Central memory CD8-positive, alpha-beta T cell (primary cell): ENCODE results near the gene ARHGAP45.

ENCODE experiments used
- ATAC-seq: fragments of 150-1000 bp; cut with Tn5 transposase; replicated peaks from 2 replicates; pipeline ENCODE4 v1.10.0; 2022; ENCODE audit warnings: mild to moderate bottlenecking, moderate FRiP score, moderate number of reproducible peaks; ENCODE audit not compliant: poor library complexity, severe bottlenecking; ENCODE audit errors: extremely low read depth
- DNase-seq, 2 donors: peaks; one replicate each; pipeline ENCODE4 v3.0.0; 2021; ENCODE audit warnings: low spot score in 2 of 2
- H3K27ac Mint-ChIP-seq: one replicate; pipeline ENCODE4 v1.8.0; 2022; ENCODE audit warnings: low read depth, mild to moderate bottlenecking, moderate library complexity, mixed read lengths
- H3K27me3 Mint-ChIP-seq: one replicate; pipeline ENCODE4 v1.8.0; 2022; ENCODE audit warnings: mixed read lengths
- H3K36me3 Mint-ChIP-seq: one replicate; pipeline ENCODE4 v1.8.0; 2022; ENCODE audit warnings: mild to moderate bottlenecking, moderate library complexity, mixed read lengths; ENCODE audit not compliant: insufficient read depth
- H3K4me1 Mint-ChIP-seq: one replicate; pipeline ENCODE4 v1.8.0; 2022; ENCODE audit warnings: mixed read lengths
- H3K4me3 Mint-ChIP-seq: one replicate; pipeline ENCODE4 v1.8.0; 2022; ENCODE audit warnings: mild to moderate bottlenecking, moderate library complexity, mixed read lengths
- H3K9me3 Mint-ChIP-seq: one replicate; pipeline ENCODE4 v1.8.0; 2022; ENCODE audit warnings: mixed read lengths

The ARHGAP45 gene

GRCh38 chr19:1085053-1085658, 18.2 kb downstream of the ARHGAP45 start:
- H3K4me1 Mint-ChIP-seq = peaks cover 39% of the 10 kb centered on the region
- no peaks in the 10 kb centered on the region for H3K9me3 Mint-ChIP-seq
- peak overlapping the region; percentile 65 for H3K4me3 Mint-ChIP-seq
- peak overlapping the region; percentile 92 for H3K27ac Mint-ChIP-seq
- H3K27me3 Mint-ChIP-seq = no peaks in the 10 kb centered on the region
- DNase-seq (no peak), ATAC-seq (no peak)
- peaks cover 92% of the 10 kb centered on the region for H3K36me3 Mint-ChIP-seq

DNA sequence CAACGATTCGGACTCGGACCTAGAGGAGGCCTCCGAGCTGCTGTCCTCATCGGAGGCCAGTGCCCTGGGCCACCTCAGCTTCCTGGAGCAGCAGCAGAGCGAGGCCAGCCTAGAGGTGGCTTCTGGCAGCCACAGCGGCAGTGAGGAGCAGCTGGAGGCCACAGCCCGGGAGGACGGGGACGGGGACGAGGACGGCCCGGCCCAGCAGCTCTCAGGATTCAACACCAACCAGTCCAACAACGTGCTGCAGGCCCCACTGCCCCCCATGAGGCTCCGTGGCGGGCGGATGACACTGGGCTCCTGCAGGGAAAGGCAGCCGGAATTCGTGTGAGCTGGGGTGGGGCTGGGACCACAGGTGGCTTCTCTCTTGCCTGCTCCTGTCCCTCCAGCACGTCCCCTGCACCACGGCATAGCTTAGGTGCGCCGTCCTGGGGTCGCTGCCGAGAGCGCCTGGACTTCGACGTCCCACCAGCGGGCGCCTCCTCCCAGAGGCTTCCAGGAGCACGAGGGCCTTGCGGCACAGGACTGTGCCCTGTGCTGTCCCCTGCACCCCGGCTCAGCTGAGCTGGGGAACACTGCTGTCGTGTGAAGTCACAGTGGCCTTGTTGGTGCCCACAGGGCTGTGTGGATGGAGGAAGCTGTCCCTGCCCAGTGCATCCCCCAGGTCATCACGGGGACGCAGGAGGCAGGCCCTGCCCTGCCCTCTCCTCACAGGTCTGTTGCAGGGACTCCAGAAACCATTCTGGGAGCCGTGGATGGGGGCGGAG, 18.9 kb downstream of the ARHGAP45 start:
- Mint-ChIP-seq H3K36me3 (peaks cover 90% of the 10 kb centered on the region), H3K27ac (peak overlapping the region; percentile 92), H3K27me3 (no peaks in the 10 kb centered on the region), H3K4me3 (peak overlapping the region; percentile 65), H3K9me3 (no peaks in the 10 kb centered on the region), H3K4me1 (peaks cover 37% of the 10 kb centered on the region)
- DNase-seq = no peak
- ATAC-seq = no peak

DNA sequence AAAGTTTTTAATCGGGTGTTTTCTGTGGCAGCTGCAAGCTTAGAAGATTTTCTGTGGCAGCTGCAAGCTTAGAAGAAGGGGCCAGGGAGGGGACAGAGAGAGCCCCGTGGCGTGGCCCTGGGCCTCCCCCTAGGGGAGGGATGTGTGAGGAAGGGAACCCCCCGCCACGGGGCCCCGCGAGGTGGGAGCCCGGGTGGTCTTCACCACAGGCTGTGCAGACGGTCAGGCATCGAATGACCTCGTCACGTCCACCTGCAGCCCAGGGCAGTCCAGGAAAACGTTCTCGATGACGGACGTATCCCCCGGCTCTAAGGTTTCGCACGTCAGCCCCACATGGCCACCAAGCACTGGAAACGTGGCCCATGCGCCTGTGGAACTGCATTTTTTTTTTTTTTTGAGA, 19.6 kb downstream of the ARHGAP45 start:
- no peaks in the 10 kb centered on the region for H3K27me3 Mint-ChIP-seq
- no peaks in the 10 kb centered on the region for H3K9me3 Mint-ChIP-seq
- peak overlapping the region; percentile 16 for H3K4me3 Mint-ChIP-seq
- peak overlapping the region; percentile 55 for H3K27ac Mint-ChIP-seq
- DNase-seq (no peak), ATAC-seq (no peak)
- peaks cover 31% of the 10 kb centered on the region for H3K4me1 Mint-ChIP-seq
- H3K36me3 Mint-ChIP-seq = peaks cover 88% of the 10 kb centered on the region

DNA sequence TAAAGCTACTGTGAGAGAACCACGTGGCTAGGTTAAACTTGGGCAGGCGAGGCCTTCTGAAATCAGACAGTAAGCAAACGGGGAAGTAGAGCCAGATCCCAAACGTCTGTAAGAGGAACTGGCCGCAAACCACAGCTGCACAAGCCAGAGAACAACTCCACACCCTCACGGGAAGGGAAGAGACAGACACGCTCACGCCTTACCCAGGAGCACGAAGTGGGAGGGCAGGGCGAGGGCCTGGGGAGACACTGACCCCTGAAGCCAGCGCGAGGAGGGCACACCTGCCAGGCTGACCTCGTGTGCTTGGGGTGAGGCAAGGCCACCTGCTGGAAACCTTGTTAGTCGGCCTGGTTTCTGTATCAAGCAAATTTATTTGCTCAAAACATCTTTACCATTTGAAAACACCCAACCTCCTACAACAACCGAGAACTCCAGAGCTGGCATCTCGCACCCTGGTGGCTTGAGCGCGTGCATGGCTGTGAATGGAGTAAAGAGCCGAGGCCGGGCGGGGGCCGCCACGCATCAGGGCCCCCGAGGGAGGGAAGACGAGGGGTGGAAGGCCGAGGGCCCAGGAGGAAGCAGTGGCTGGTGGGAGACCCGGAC, 20.9 kb downstream of the ARHGAP45 start:
- no peak for DNase-seq
- H3K27me3 Mint-ChIP-seq = no peaks in the 10 kb centered on the region
- H3K4me1 Mint-ChIP-seq = peaks cover 31% of the 10 kb centered on the region
- H3K9me3 Mint-ChIP-seq = no peaks in the 10 kb centered on the region
- H3K36me3 Mint-ChIP-seq = peaks cover 87% of the 10 kb centered on the region
- peak; percentile 31 for ATAC-seq
- peak overlapping the region; percentile 67 for H3K4me3 Mint-ChIP-seq
- peak overlapping the region; percentile 95 for H3K27ac Mint-ChIP-seq

GRCh38 chr19:1088416-1089010, 21.5 kb downstream of the ARHGAP45 start:
- peak overlapping the region; percentile 95 for H3K27ac Mint-ChIP-seq

GRCh38 chr19:1089126-1089771, 22.3 kb downstream of the ARHGAP45 start:
- Mint-ChIP-seq H3K27ac (peak overlapping the region; percentile 95), H3K4me1 (peaks cover 36% of the 10 kb centered on the region), H3K4me3 (peak overlapping the region; percentile 67), H3K36me3 (peaks cover 78% of the 10 kb centered on the region), H3K27me3 (no peaks in the 10 kb centered on the region), H3K9me3 (no peaks in the 10 kb centered on the region)
- DNase-seq (no peak), ATAC-seq (no peak)

More at GRCh38 chr19:1088416-1089010, 21.5 kb downstream of the ARHGAP45 start:
- H3K27me3 Mint-ChIP-seq = no peaks in the 10 kb centered on the region
- H3K4me3 Mint-ChIP-seq = peak overlapping the region; percentile 67
- ATAC-seq (no peak), DNase-seq (no peak)
- H3K36me3 Mint-ChIP-seq = peaks cover 83% of the 10 kb centered on the region
- H3K9me3 Mint-ChIP-seq = no peaks in the 10 kb centered on the region
- H3K4me1 Mint-ChIP-seq = peaks cover 33% of the 10 kb centered on the region

DNA sequence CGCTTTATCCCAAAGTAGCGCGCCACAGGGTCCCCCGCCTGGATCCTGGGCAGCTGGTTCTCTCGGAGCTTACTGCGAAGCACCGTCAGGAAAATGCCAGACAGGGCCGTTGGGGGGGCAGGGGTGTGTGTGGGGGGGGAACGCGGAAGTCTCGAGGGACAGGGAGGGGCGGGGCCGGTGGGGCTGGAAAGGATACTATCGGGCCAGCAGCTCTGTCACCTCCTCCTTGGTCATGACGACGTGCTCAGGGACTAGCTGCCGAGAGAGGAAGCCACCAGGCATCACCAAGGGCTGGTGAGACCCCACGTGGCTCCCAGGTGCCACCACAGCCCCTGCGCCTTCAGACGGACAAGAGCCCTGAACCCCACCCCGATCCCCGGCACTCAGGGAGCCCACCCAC, 22.9 kb downstream of the ARHGAP45 start:
- H3K27ac Mint-ChIP-seq = no peak overlapping the region

GRCh38 chr19:1090731-1091543, 24.0 kb downstream of the ARHGAP45 start:
- H3K36me3 Mint-ChIP-seq = peaks cover 69% of the 10 kb centered on the region
- H3K27me3 Mint-ChIP-seq = no peaks in the 10 kb centered on the region
- H3K4me3 Mint-ChIP-seq = peak overlapping the region; percentile 18
- H3K27ac Mint-ChIP-seq = no peak overlapping the region
- DNase-seq (no peak), ATAC-seq (no peak)
- peaks cover 41% of the 10 kb centered on the region for H3K4me1 Mint-ChIP-seq
- H3K9me3 Mint-ChIP-seq = no peaks in the 10 kb centered on the region

More for the DNA sequence above, 22.9 kb downstream of the ARHGAP45 start:
- H3K4me3 Mint-ChIP-seq = peak overlapping the region; percentile 67
- DNase-seq (peak in 1 of 2 donors; percentile 59), ATAC-seq (peak; percentile 58)
- H3K36me3 Mint-ChIP-seq = peaks cover 76% of the 10 kb centered on the region
- H3K4me1 Mint-ChIP-seq = peaks cover 40% of the 10 kb centered on the region
- no peaks in the 10 kb centered on the region for H3K9me3 Mint-ChIP-seq
- H3K27me3 Mint-ChIP-seq = no peaks in the 10 kb centered on the region

DNA sequence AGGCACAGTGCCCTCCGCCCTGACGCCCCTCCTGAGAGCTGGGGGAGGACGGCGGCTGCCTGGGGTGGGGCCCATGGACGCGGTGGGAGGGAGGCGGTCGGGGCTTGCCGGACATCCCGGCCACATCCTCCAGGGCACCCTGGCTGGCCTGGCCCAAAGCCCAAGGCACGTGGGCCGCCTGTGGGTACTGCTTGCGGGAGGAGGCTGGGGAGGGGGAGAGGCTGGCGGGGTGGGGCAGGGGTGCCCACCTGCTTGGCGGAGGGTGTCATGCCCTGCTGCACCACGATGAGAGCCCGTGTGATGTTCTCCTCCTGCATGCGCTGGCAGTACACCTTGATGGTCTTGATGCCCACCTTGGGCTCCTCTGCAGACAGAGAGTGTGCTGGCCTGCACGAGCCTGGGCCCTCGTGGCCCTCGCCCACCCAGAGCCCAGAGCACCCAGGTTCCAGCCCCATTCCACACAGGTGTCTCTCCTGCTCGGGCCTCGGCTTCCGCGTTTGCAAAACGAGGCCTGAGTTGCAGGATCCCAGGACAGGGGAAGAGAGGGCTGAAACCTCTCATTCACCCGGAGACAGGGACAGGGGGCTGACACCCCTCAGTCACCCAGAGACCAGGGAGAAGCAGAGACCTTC, 24.7 kb downstream of the ARHGAP45 start:
- Mint-ChIP-seq H3K27me3 (no peaks in the 10 kb centered on the region), H3K36me3 (peaks cover 64% of the 10 kb centered on the region), H3K27ac (no peak overlapping the region), H3K9me3 (no peaks in the 10 kb centered on the region), H3K4me3 (no peak overlapping the region), H3K4me1 (peaks cover 43% of the 10 kb centered on the region)
- no peak for DNase-seq
- ATAC-seq = no peak

DNA sequence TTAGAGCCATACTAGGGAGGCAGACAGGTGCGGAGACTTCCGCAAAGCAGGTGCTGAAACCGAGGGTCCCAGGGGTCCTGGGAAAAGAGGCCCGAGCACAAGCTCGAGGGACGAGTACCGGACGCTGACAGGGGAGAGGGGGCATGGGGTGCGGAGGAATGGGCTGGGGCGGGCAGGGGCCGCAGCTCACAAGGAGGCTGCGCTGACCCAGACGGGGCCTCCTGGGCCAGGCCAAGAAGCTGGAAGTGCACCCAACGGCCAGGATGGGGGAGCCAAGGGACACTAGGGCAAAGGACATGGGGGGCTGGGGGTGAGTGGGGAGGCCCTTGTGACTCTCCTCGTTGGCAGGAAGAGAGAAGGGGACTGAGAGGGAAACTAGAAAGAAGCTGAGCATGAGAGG, 26.4 kb downstream of the ARHGAP45 start:
- no peaks in the 10 kb centered on the region for H3K9me3 Mint-ChIP-seq
- peak overlapping the region; percentile 95 for H3K4me3 Mint-ChIP-seq
- DNase-seq (no peak), ATAC-seq (no peak)
- H3K4me1 Mint-ChIP-seq = peaks cover 33% of the 10 kb centered on the region
- H3K36me3 Mint-ChIP-seq = peaks cover 50% of the 10 kb centered on the region
- H3K27ac Mint-ChIP-seq = peak overlapping the region; percentile 74
- no peaks in the 10 kb centered on the region for H3K27me3 Mint-ChIP-seq

GRCh38 chr19:1093811-1094553, 27.0 kb downstream of the ARHGAP45 start:
- peaks cover 47% of the 10 kb centered on the region for H3K36me3 Mint-ChIP-seq
- ATAC-seq (no peak), DNase-seq (no peak)
- peak overlapping the region; percentile 85 for H3K27ac Mint-ChIP-seq
- no peaks in the 10 kb centered on the region for H3K9me3 Mint-ChIP-seq
- no peaks in the 10 kb centered on the region for H3K27me3 Mint-ChIP-seq
- H3K4me3 Mint-ChIP-seq = peak overlapping the region; percentile 95
- H3K4me1 Mint-ChIP-seq = peaks cover 34% of the 10 kb centered on the region
